Measurements from ENCODE around the gene TMPRSS5.
"Not testable (repeated sequence)": the region's sequence is repeated elsewhere in the genome, so short reads cannot be mapped to it uniquely, and the experiment has no call there.

The TMPRSS5 gene

GRCh38 chr11:113721462-113722066 lies 15.5 kb upstream of the TMPRSS5 start:
- H3K4me3 ChIP-seq (ENCODE audit: low read depth, low read length) = no peak overlapping the region
- no peak for TF ChIP-seq CTCF (IDR thresholded peaks at IDR 0.05; ENCODE audit: borderline replicate concordance, insufficient read depth, low read depth, low read length)

GRCh38 chr11:113720478-113720877 lies 14.4 kb upstream of the TMPRSS5 start:
- not testable (repeated sequence) for H3K4me3 ChIP-seq (ENCODE audit: low read depth, low read length)

- no peak for TF ChIP-seq CTCF (IDR thresholded peaks at IDR 0.05; ENCODE audit: borderline replicate concordance, insufficient read depth, low read depth, low read length)
- no peak overlapping the region for H3K4me3 ChIP-seq (ENCODE audit: low read depth, low read length)
Measured at GRCh38 chr11:113715882-113716625, 9.9 kb upstream of the TMPRSS5 start.

- TF ChIP-seq CTCF (IDR thresholded peaks at IDR 0.05; ENCODE audit: borderline replicate concordance, insufficient read depth, low read depth, low read length) = no peak
Measured at GRCh38 chr11:113715273-113715672, 9.2 kb upstream of the TMPRSS5 start.

GRCh38 chr11:113710989-113711388 lies 4.9 kb upstream of the TMPRSS5 start:
- no peak for TF ChIP-seq CTCF (IDR thresholded peaks at IDR 0.05; ENCODE audit: borderline replicate concordance, insufficient read depth, low read depth, low read length)
- no peak overlapping the region for H3K4me3 ChIP-seq (ENCODE audit: low read depth, low read length)

More at GRCh38 chr11:113715273-113715672, 9.2 kb upstream of the TMPRSS5 start:
- no peak overlapping the region for H3K4me3 ChIP-seq (ENCODE audit: low read depth, low read length)

GRCh38 chr11:113703551-113703950 lies 2.6 kb downstream of the TMPRSS5 start:
- H3K4me3 ChIP-seq (ENCODE audit: low read depth, low read length) = not testable (repeated sequence)

- H3K4me3 ChIP-seq (ENCODE audit: low read depth, low read length) = no peak overlapping the region
- TF ChIP-seq CTCF (IDR thresholded peaks at IDR 0.05; ENCODE audit: borderline replicate concordance, insufficient read depth, low read depth, low read length) = no peak
Measured at GRCh38 chr11:113701491-113701890, 4.6 kb downstream of the TMPRSS5 start.

GRCh38 chr11:113698515-113698914 lies 7.6 kb downstream of the TMPRSS5 start:
- no peak for TF ChIP-seq CTCF (IDR thresholded peaks at IDR 0.05; ENCODE audit: borderline replicate concordance, insufficient read depth, low read depth, low read length)
- no peak overlapping the region for H3K4me3 ChIP-seq (ENCODE audit: low read depth, low read length)

Data from GM12875 (cell line).